Panc1 (cell line): ENCODE data around the gene SCAF4.

Experiments used
- CTCF ChIP-seq: fragments of 450-650 bp; IDR thresholded peaks from 2 replicates; pipeline ENCODE4 v1.5.1; 2017; ENCODE audit warnings: mild to moderate bottlenecking
- POLR2AphosphoS5 ChIP-seq: IDR thresholded peaks from 2 replicates; pipeline ENCODE4 v1.6.1; 2012; ENCODE audit warnings: mild to moderate bottlenecking, low read depth, low read length, moderate library complexity
- REST ChIP-seq, 2 experiments: IDR thresholded peaks; 2 replicates each; pipeline ENCODE4 v1.6.1; 2011 to 2012; ENCODE audit warnings: low read depth in 2 of 2, control low read depth in 1 of 2, low read length in 1 of 2, mild to moderate bottlenecking in 1 of 2, moderate library complexity in 1 of 2; ENCODE audit not compliant: insufficient read depth in 1 of 2
- SIN3A ChIP-seq: IDR thresholded peaks from 2 replicates; pipeline ENCODE4 v1.6.1; 2012; ENCODE audit warnings: low read depth, mild to moderate bottlenecking, low read length, moderate library complexity, borderline replicate concordance; ENCODE audit not compliant: insufficient read depth
- TCF7L2 ChIP-seq: IDR thresholded peaks from 2 replicates; pipeline ENCODE4 v1.6.1; 2011; ENCODE audit warnings: mild to moderate bottlenecking, low read depth, low read length, inconsistent platforms

- TF ChIP-seq CTCF (no peak), POLR2AphosphoS5 (no peak), TCF7L2 (no peak), REST (IDR thresholded peaks at IDR 0.05; ENCODE audit: insufficient read depth in 1 of 2, low read depth in 2 of 2, low read length in 1 of 2) (no peak), SIN3A (no peak)
These were observed 1.2 kb downstream of the SCAF4 start for GRCh38 chr21:31730712-31731055.
